Brain microvascular endothelial cell (primary cell): Measurements from ENCODE around the gene TRAPPC14.

Source experiments
- DNase-seq: peaks from one replicate; pipeline ENCODE4 v3.0.0-alpha.2; 2020
- H3K27ac ChIP-seq: fragments of 250-450 bp; sonication (Bioruptor Pico); 2 replicates; pipeline ENCODE4 v1.5.1; 2020; ENCODE audit warnings: mild to moderate bottlenecking, moderate library complexity
- H3K27me3 ChIP-seq: fragments of 250-450 bp; sonication (Bioruptor Pico); replicated peaks from 2 replicates; pipeline ENCODE4 v1.5.1; 2020; ENCODE audit warnings: mild to moderate bottlenecking
- H3K36me3 ChIP-seq: fragments of 250-450 bp; sonication (Bioruptor Pico); replicated peaks from 2 replicates; pipeline ENCODE4 v1.5.1; 2020; ENCODE audit warnings: mild to moderate bottlenecking
- H3K4me3 ChIP-seq: 2 replicates; pipeline ENCODE4 v1.5.1; 2011; ENCODE audit warnings: low read depth, mild to moderate bottlenecking, control low read depth, low read length, moderate library complexity
- in situ Hi-C: cut with HindIII; loops from 2 replicates; pipeline ENCODE4 v1.10.0; 2017; ENCODE audit warnings: low sequenced_read_pairs, low pct_ligation_motif_present
- TF ChIP-seq, protein P1 (sequence below): IDR thresholded peaks from 2 replicates; pipeline ENCODE4 v1.5.1; 2011; ENCODE audit warnings: low read depth, mild to moderate bottlenecking, moderate library complexity, low read length, control low read depth, inconsistent platforms; ENCODE audit errors: missing control alignments

TRAPPC14 gene

DNA sequence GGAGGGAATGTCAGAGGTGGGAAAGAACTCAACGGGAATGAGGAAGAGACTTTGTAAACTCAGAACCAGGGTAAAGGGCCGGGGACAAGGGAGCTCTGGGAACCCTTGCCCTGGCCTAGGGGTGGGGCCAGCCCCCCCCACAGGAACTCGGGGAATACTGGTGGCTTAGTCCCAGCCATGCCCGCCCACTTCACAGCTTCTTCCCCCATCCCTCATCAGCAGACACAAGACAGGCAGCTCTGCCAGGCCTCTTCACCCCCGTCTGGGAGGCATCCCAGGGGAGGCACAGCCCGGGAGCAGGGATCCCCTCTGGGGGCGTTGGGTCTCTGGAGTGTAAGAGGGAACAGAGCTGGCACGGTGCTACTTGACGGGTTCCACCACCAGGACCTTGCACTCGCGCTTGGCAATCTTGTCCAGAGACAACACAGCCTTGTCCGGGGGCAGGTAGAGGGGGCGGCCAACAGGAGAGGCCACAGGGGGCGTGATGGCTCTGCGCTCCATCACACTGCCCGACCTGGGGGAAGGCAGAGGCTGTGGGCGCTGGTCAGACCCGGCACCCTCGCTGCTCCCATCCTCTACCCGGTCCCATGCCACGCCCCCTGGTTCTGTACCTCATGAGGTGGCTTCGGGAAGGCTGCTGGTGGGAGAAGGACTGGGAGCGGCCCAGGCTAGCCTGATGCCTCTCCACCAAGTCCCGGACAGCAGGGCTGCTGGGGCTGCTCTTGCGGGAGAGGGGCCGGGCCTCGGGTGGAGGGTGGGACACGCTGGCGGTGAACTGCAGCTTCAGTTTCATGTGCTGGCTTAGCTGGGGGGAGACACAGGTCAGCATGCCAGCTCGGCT lies 3.7 kb downstream of the TRAPPC14 start:
- Histone ChIP-seq H3K36me3 (peaks cover 39% of the 10 kb centered on the region), H3K27me3 (no peaks in the 10 kb centered on the region), H3K4me3 (no peak overlapping the region), H3K27ac (no peak overlapping the region)
- no peak for DNase-seq
- TF ChIP-seq, protein P1, sequence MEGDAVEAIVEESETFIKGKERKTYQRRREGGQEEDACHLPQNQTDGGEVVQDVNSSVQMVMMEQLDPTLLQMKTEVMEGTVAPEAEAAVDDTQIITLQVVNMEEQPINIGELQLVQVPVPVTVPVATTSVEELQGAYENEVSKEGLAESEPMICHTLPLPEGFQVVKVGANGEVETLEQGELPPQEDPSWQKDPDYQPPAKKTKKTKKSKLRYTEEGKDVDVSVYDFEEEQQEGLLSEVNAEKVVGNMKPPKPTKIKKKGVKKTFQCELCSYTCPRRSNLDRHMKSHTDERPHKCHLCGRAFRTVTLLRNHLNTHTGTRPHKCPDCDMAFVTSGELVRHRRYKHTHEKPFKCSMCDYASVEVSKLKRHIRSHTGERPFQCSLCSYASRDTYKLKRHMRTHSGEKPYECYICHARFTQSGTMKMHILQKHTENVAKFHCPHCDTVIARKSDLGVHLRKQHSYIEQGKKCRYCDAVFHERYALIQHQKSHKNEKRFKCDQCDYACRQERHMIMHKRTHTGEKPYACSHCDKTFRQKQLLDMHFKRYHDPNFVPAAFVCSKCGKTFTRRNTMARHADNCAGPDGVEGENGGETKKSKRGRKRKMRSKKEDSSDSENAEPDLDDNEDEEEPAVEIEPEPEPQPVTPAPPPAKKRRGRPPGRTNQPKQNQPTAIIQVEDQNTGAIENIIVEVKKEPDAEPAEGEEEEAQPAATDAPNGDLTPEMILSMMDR, result no peak
- in situ Hi-C loops, result no loop called here

DNA sequence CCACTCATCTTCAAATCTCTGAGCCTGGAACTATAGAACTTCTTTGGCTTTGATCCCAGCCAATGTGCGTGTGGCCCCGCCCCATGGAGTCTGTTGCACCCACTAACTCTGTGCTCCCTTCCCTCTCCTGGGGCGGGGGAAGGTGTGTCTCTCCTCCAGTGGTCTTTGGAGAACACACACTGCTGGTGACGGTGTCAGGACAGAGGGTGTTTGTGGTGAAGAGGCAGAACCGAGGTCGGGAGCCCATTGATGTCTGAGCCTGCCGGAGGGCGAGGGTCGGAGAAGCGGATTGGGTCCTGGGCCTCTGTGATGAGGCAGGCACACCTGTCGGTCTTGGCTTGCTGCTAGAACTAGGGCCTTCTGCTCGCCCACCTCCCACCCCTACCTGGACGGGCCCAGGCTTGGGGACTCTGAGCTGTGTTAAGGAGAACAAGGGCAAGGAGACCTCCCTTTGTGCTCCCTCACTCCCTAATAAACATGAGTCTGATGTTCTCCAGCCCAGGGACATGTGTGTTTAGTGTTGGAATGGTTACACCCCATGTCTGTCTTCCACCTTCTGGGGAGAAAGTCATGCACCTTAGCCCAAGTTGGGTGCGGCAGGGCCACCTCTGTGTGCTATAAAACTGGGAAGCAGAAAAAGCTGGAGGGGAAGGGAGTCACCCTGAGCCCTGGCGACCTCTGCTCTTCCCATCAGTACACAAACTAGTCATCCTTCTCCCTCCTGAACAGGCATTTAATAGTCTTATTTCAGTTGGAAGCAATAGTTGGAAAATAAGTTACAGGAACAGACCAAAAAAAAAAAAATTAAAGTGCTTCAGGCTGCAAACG lies 4.6 kb downstream of the TRAPPC14 start:
- no peak for DNase-seq
- no peak overlapping the region for H3K4me3 ChIP-seq
- peaks cover 39% of the 10 kb centered on the region for H3K36me3 ChIP-seq
- TF ChIP-seq, protein P1, result no peak
- H3K27me3 ChIP-seq, result no peaks in the 10 kb centered on the region
- in situ Hi-C loops, result no loop called here
- H3K27ac ChIP-seq, result no peak overlapping the region

DNA sequence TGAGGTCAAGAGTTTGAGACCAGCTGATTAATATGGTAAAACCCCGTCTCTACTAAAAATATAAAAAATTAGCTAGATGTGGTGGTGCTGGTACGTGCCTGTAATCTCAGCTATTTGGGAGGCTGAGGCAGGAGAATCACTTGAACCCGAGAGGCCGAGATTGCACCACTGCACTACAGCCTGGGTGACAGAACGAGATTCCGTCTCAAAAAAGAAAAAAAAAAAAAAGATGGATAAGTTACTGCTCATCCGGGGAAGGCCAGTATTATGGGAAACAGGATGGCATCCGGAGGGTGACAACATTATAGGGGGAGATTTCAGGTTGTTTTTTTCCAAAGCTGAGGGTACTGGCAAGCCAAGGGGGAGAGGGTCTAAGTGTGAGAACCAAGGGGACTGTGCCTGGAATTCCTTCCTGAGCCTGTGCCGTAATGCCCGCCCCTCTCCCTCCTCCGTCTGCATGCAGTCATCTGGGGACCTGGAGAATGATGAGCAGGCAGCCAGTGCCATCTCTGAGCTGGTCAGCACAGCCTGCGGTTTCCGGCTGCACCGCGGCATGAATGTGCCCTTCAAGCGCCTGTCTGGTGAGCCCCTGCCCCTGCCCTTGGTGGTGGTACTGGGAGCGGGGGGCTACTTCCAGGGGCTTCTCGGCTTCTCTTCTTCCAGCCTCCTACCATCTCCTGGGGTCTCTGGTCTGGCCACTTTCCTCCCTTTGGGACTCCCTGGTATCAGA lies 5.4 kb downstream of the TRAPPC14 start:
- no peaks in the 10 kb centered on the region for H3K27me3 ChIP-seq
- H3K36me3 ChIP-seq, result peaks cover 39% of the 10 kb centered on the region
- TF ChIP-seq, protein P1, result no peak
- H3K4me3 ChIP-seq, result no peak overlapping the region
- in situ Hi-C loops, result no loop called here
- no peak for DNase-seq
- no peak overlapping the region for H3K27ac ChIP-seq

DNA sequence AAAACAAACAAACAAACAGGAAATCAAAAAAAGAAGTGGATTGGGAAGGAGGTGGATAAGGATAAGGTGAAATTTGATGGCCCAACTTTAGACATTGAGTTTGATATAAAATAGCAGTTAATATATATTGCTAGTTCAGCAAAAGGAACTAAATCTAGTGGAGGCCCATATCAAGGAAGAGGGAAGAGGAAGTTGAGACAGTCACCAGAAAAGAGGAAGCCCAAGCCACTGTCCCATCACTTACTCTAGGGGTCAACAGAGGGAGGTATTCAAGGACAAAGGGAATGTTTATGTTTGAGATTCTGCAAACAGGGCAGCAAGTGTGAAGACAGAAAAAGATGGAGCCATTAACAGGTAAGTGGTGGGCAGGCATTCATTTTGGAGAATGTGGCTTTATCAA lies 6.1 kb downstream of the TRAPPC14 start:
- TF ChIP-seq, protein P1, result no peak
- peaks cover 39% of the 10 kb centered on the region for H3K36me3 ChIP-seq
- in situ Hi-C loops, result no loop called here
- no peaks in the 10 kb centered on the region for H3K27me3 ChIP-seq
- H3K4me3 ChIP-seq, result no peak overlapping the region
- DNase-seq, result no peak
- no peak overlapping the region for H3K27ac ChIP-seq

DNA sequence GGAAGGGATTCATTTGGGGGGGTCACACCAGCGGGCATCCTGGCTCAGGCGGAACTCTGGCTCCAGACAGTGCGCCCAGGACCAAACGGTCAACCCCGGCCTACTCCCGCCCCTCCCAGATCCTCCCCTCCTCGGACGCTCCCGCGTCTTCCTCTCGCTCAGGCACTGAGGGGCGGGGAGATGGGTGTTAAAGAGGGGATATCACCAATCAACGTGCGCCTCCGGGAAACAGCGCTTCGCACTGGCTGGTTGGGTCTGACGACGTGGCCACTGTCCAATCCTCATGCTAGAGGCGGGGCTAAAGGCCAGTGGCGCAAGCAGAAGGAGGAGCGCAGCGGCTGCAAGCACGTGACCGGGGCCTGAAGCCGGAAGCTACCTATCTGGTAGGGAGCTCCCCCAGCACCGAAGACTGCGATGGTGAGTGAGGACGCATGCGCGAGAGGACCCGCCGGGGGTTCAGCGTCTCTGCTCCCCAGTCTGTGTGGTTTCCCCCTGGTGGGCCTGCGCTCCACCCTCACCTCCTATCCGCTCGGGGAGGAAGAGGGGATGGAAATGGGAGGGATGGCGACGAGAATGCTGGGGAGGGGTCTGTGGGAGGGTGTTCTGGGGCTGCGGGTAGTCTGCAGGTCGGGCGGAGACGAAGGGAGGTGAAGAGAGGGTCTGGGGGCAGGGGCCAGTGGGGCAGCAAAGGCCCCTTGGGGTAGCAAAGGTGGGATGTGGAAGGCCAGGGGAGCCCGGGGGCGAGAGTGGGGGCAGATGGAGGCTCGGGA lies 9.8 kb downstream of the TRAPPC14 start, which contains the start of gene LAMTOR4:
Gene LAMTOR4, plus strand, starts transcription at position 360 of the 770 bp plus-strand sequence. Its CDS starts 55 bp downstream, at position 415.
- peak within 1 kb of the TSS; percentile 34 for H3K27ac ChIP-seq
- no peaks in the 10 kb centered on the region for H3K27me3 ChIP-seq
- peak; percentile 99 for DNase-seq
- TF ChIP-seq, protein P1, result no peak
- H3K36me3 ChIP-seq, result peaks cover 7% of the 10 kb centered on the region
- peak within 1 kb of the TSS; percentile 98 for H3K4me3 ChIP-seq
- in situ Hi-C loops, result no loop called here
